Memory B cell (primary cell): Measurements from ENCODE around the gene PGM5.
A peak's percentile ranks its signal among the peaks of the same experiment; 100 is the strongest.

Experiments
- ATAC-seq: fragments of 150-1000 bp; cut with Tn5 transposase; 2 replicates; pipeline ENCODE4 v1.10.0; 2021; ENCODE audit warnings: low read depth, mild to moderate bottlenecking, moderate library complexity
- DNase-seq, 2 donors: peaks; one replicate each; pipeline ENCODE4 v3.0.0; 2022; ENCODE audit warnings: low spot score in 2 of 2
- H3K27ac Mint-ChIP-seq: one replicate; pipeline ENCODE4 v1.8.0; 2022; ENCODE audit warnings: mild to moderate bottlenecking, moderate library complexity, mixed read lengths
- H3K27me3 Mint-ChIP-seq: one replicate; pipeline ENCODE4 v1.8.0; 2022; ENCODE audit warnings: mixed read lengths
- H3K36me3 Mint-ChIP-seq: one replicate; pipeline ENCODE4 v1.8.0; 2022; ENCODE audit warnings: mild to moderate bottlenecking, mixed read lengths
- H3K4me1 Mint-ChIP-seq: one replicate; pipeline ENCODE4 v1.8.0; 2022; ENCODE audit warnings: mixed read lengths
- H3K4me3 Mint-ChIP-seq: one replicate; pipeline ENCODE4 v1.8.0; 2022; ENCODE audit warnings: mild to moderate bottlenecking, moderate library complexity, mixed read lengths
- H3K9me3 Mint-ChIP-seq: one replicate; pipeline ENCODE4 v1.8.0; 2022; ENCODE audit warnings: mixed read lengths

The PGM5 gene

DNA sequence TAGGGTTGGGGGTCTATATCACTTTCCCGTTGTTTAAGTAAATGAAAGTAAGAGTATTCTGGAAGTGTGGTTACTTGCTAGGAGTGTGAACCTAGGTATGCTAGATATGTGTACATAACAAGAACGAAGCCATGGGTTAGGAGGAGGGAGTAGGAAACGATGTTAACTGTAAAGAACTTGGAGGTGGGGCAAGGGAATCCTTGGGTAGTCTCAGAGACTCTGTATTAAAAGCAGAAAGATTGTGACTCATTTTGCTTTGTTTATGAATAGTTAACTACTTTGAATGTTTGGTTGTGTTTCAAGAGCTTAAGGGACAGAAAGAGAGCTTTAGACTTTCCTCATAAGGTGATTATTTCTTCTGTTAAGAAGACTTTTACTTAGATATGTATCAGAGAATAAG is 124.4 kb downstream of the PGM5 start:
- H3K36me3 Mint-ChIP-seq: peaks cover 4% of the 10 kb centered on the region
- peaks cover 23% of the 10 kb centered on the region for H3K27me3 Mint-ChIP-seq
- H3K4me3 Mint-ChIP-seq: no peak overlapping the region
- no peak overlapping the region for H3K27ac Mint-ChIP-seq
- peaks cover 2% of the 10 kb centered on the region for H3K4me1 Mint-ChIP-seq
- ATAC-seq: no peak
- no peak for DNase-seq
- H3K9me3 Mint-ChIP-seq: peaks cover 3% of the 10 kb centered on the region

DNA sequence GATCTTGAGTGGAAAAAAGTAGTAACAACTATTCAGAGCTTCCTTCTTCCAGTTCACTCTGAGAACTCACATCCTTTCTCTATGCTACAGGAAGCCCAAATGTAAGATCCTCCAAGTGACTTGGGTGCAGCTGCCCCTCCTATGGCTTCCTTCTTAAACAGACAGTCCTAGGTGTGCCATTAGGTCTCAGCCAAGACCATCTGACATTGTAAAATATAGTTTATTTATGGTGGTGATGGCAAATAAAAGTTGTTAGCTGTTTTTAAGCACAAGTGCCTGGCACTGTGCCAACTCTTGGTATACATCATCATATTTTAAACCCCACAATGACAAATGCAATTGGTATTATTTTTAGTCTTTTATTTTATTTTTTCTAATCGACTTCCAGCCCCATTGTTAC is 126.1 kb downstream of the PGM5 start:
- Mint-ChIP-seq H3K27me3 (peaks cover 22% of the 10 kb centered on the region), H3K36me3 (peaks cover 3% of the 10 kb centered on the region), H3K27ac (no peak overlapping the region), H3K4me1 (peaks cover 2% of the 10 kb centered on the region), H3K4me3 (no peak overlapping the region), H3K9me3 (peaks cover 8% of the 10 kb centered on the region)
- ATAC-seq: no peak
- no peak for DNase-seq

DNA sequence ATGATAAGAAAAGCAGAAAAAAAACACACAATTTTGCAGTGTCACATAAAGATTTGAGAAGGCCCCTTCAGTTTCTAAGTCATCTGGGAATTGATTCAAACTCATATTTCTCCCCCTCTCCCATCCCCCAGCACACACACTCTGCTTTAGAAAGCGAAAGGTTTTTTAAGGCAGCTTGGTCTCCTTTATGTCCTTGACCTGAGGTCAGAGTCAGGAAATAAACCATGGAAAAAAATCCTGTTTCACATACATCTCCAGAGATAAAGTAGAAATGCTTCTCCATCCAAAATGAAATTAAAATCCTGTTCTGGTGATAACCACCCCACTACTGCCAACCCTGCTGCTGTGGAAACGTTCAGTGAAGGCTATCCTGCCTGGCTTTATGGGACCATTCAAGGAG is 131.7 kb downstream of the PGM5 start:
- ATAC-seq: no peak
- Mint-ChIP-seq H3K36me3 (peaks cover 3% of the 10 kb centered on the region), H3K27me3 (peaks cover 26% of the 10 kb centered on the region), H3K9me3 (peaks cover 8% of the 10 kb centered on the region), H3K4me1 (no peaks in the 10 kb centered on the region), H3K4me3 (no peak overlapping the region), H3K27ac (no peak overlapping the region)
- DNase-seq: no peak

DNA sequence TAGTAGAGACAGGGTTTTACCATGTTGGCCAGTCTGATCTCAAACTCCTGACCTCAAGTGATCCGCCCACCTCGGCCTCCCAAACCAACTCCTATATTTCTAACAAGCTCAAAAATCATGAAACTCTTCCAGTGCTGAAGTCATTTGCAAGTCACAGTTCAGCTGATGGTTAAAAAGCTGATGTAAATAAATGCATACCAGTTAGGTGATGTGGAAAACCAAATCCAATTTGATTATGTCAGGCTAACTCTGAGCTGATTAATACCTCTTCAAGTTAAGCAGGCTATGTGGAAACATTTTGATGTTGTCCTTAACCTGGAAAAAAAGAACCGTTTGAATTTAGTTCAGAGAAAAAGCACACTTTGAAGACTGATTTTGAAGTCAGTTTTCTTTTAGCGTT is 133.2 kb downstream of the PGM5 start:
- peaks cover 24% of the 10 kb centered on the region for H3K27me3 Mint-ChIP-seq
- H3K4me3 Mint-ChIP-seq: no peak overlapping the region
- H3K36me3 Mint-ChIP-seq: peaks cover 3% of the 10 kb centered on the region
- H3K4me1 Mint-ChIP-seq: no peaks in the 10 kb centered on the region
- no peak for ATAC-seq
- H3K9me3 Mint-ChIP-seq: peaks cover 8% of the 10 kb centered on the region
- no peak for DNase-seq
- H3K27ac Mint-ChIP-seq: no peak overlapping the region

DNA sequence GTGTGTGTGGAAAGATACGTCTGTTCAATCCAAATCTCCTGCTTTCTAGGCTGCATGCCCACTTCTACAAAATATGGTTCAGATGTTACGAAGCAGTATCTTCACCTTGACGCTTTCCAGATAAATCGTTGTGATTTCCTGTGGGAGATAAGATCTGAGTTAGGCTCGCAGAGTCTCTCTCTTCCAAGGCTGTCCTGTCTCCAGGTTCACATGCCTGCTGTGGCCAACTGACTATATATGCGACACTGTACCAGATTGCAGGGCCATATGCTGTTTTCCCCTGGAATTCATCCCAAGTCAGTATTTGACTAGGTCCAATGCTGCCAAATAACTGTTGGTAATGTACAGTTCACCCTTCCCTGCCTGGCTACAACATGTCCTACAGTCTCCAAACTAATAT is 136.4 kb downstream of the PGM5 start:
- DNase-seq (no peak), ATAC-seq (no peak)
- Mint-ChIP-seq H3K36me3 (no peaks in the 10 kb centered on the region), H3K4me1 (no peaks in the 10 kb centered on the region), H3K27me3 (peaks cover 19% of the 10 kb centered on the region), H3K9me3 (no peaks in the 10 kb centered on the region), H3K4me3 (no peak overlapping the region), H3K27ac (no peak overlapping the region)

DNA sequence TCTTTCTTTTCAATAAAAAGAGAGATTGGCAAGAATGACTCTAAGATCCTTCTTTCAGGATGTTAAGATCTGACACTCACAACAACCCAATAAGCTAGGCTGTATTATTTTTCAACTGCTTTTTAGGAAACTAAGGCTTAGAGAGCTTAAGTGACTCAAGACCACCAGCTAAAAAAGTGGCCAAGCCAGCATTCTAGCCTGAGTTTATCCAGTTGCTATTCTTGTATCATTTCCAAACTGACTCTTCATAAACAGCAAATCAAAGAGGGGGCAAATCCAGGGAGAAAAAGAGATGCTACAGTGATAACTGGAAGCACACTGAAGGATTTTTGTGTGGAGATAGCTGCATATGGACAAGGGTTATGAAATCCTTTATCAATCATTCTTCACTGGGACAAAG is 137.1 kb downstream of the PGM5 start:
- ATAC-seq: no peak
- Mint-ChIP-seq H3K27me3 (peaks cover 17% of the 10 kb centered on the region), H3K4me3 (no peak overlapping the region), H3K9me3 (no peaks in the 10 kb centered on the region), H3K27ac (no peak overlapping the region), H3K36me3 (no peaks in the 10 kb centered on the region), H3K4me1 (no peaks in the 10 kb centered on the region)
- no peak for DNase-seq

DNA sequence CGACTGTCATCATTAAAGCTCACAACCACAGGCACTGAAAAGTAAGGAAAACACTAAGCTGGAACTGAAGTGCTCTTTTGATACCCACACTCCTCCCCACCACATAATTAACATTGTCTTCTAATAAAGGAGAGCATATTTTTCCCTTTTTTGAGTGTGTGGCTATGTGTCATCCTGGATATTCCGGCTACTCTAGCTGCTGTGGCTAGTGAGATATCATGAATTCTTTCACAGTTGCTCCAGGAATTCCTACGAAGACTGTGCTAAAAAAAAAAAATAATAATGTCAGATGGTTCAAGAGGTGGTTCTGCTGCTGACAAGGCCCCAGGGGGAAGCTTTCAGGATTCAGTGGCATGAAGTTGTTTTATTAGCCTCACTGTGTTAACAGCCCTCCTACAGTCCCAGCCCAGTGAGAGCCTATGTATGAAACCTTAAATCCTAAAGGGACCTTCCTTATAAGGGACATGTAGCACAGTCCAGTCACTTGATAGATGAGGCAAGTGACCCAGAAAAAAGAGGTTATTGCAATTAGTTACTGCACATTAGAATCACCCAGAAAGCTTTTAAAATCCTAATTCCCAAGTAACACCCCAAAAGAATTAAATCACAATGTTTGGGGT is 137.7 kb downstream of the PGM5 start:
- Mint-ChIP-seq H3K4me3 (no peak overlapping the region), H3K4me1 (peaks cover 2% of the 10 kb centered on the region), H3K9me3 (no peaks in the 10 kb centered on the region), H3K27ac (no peak overlapping the region), H3K36me3 (no peaks in the 10 kb centered on the region), H3K27me3 (peaks cover 13% of the 10 kb centered on the region)
- ATAC-seq: no peak
- DNase-seq: no peak

DNA sequence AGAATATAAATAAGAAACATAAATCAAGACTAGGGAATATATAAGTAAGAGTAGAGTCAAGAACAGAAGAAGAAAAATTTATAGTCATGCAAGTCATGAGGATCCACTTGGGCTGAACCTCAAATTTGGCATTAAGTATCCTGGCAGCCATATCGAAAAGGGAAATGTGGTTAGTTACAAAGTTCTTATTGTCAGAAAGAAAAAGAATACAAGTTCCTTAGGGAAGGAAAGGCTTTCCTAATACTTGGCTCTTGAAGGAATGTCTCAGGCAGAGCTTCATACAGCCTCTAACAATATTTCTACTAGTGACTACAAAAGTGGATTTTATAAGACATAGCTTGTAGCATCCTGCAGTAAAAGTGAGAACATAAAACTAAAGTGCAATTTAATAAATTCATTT is 138.8 kb downstream of the PGM5 start:
- Mint-ChIP-seq H3K4me3 (no peak overlapping the region), H3K4me1 (peaks cover 2% of the 10 kb centered on the region), H3K27me3 (peaks cover 13% of the 10 kb centered on the region), H3K27ac (no peak overlapping the region), H3K9me3 (no peaks in the 10 kb centered on the region), H3K36me3 (no peaks in the 10 kb centered on the region)
- DNase-seq (no peak), ATAC-seq (no peak)

DNA sequence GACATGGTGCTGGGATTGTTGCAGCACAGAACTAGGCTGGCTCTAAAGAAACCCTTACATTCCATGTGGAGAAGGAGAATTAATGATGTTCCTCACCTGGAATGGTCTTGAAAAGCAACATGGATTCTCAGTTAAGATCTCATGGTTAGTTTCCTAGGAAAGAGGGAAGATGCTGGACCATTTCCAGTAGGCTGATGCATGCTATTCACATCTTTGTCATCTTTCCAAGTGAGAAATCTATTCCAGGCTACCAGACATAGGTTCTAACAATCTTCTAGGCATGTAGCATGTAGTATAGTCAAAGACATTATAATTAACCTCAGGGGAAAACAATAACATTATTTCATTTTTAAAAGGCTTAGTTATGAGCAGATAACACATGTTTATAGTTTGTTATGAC is 139.9 kb downstream of the PGM5 start:
- Mint-ChIP-seq H3K27ac (no peak overlapping the region), H3K27me3 (peaks cover 13% of the 10 kb centered on the region), H3K4me1 (peaks cover 2% of the 10 kb centered on the region), H3K4me3 (no peak overlapping the region), H3K9me3 (no peaks in the 10 kb centered on the region), H3K36me3 (no peaks in the 10 kb centered on the region)
- no peak for DNase-seq
- no peak for ATAC-seq

DNA sequence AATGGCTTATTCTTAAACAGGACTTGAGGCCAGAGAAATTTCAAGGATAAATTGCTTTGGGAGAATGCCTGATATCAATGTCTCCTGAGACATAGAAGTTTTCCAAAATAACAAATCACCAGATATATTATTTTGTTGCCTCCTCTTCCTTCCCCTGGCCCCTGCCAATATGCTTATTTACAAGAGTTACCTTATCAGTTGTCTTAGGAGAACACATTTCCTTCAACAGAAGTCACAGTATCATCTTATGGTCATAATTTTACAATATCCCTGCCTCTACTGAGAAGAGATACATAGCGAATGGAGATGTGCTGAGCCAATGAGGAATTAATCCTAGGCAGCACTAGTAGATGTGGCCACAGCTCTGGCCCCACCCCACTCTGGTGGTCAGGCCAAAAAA is 141.2 kb downstream of the PGM5 start:
- no peak for DNase-seq
- no peak overlapping the region for H3K4me3 Mint-ChIP-seq

DNA sequence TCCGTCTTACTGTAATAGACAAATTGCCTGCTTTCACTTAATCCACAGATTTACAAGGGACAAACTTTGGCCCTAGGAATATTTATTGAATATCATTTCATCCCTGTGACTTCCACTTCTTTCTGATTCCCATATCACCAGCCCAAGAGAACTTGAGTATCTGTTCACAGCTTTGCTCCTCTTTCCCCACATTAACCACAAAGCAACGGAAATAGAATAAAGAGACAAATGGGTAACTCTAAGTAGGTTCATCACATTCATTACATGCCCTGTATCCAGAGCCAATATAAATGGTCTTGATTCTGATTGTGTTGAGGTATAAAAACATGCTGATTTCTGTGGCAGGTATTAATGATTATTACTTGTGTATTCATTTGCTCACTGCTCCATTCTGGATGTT is 142.4 kb downstream of the PGM5 start:
- no peak overlapping the region for H3K27ac Mint-ChIP-seq

More for the DNA sequence above, 141.2 kb downstream of the PGM5 start:
- Mint-ChIP-seq H3K27me3 (peaks cover 11% of the 10 kb centered on the region), H3K9me3 (no peaks in the 10 kb centered on the region), H3K27ac (no peak overlapping the region), H3K4me1 (peaks cover 2% of the 10 kb centered on the region), H3K36me3 (no peaks in the 10 kb centered on the region)
- no peak for ATAC-seq

DNA sequence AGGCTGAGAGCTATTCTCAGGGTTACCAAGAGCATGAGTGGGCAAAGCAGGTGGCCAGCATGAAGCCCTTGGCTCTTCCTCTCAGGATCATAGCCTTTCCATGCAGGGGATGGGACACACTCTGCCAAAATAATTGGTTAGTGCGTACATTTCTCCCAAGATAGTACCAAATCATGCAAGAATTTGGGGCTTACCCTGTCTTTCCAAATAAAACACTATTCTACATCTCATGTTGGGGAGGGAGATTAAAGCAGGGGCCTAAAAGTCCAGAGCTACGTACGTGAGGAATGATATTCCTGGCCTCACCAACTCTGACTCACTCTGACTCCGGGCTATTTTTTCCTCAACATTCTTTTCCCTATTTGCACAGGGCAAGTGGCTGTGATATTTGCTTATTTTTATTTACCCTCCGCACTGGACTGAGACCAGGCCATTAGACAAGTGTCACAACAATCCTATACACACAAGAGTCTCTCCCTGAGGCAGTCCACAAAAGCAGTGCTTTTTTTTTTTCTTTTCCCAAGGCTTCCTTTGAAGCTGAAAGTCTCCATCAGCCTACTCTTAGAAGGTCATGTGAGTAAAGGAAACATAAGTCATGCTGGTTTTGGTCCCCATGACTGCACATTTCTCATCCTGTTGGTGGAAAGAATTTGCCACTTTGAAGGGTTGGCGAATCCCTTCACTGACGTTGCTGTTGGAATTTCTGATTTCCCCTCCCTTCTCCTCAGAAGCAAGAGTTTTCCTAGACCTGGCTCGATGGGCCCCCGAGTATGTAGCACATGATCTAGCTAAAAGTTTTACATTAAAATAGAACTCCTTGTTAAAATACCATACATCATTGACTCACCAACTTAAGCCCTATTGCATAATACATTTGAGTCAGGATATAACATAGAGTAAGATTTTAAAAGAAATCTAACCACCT is 144.3 kb downstream of the PGM5 start:
- no peak for ATAC-seq
- no peaks in the 10 kb centered on the region for H3K36me3 Mint-ChIP-seq
- no peak overlapping the region for H3K4me3 Mint-ChIP-seq
- peaks cover 2% of the 10 kb centered on the region for H3K4me1 Mint-ChIP-seq
- no peak for DNase-seq
- H3K27ac Mint-ChIP-seq: no peak overlapping the region
- no peaks in the 10 kb centered on the region for H3K9me3 Mint-ChIP-seq
- H3K27me3 Mint-ChIP-seq: peaks cover 8% of the 10 kb centered on the region

More for the DNA sequence above, 142.4 kb downstream of the PGM5 start:
- Mint-ChIP-seq H3K9me3 (no peaks in the 10 kb centered on the region), H3K36me3 (no peaks in the 10 kb centered on the region), H3K4me1 (peaks cover 2% of the 10 kb centered on the region), H3K27me3 (peaks cover 7% of the 10 kb centered on the region), H3K4me3 (no peak overlapping the region)
- ATAC-seq (no peak), DNase-seq (no peak)

DNA sequence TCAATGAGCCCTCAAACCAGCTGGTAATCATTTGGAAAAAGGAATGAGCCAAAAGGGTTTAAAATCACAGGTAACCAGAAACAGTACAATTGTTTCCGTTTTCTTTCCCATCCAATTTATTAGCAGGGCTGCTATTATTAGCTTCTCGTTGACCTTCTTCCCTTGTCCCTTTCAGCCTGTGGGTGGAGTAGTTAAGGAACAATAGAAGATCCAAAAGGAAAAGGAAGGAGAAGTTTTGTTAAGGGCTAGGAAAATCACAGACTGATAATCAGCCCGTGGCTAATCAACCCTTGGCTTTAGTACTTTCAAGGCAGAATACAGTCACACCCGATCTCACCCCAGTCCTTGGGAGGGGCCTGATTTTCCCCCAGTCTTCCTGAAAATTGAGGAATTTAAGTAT is 145.9 kb downstream of the PGM5 start:
- peaks cover 9% of the 10 kb centered on the region for H3K4me1 Mint-ChIP-seq
- no peaks in the 10 kb centered on the region for H3K36me3 Mint-ChIP-seq
- H3K27ac Mint-ChIP-seq: no peak overlapping the region
- H3K4me3 Mint-ChIP-seq: no peak overlapping the region
- ATAC-seq: no peak
- H3K27me3 Mint-ChIP-seq: peaks cover 8% of the 10 kb centered on the region
- no peak for DNase-seq
- no peaks in the 10 kb centered on the region for H3K9me3 Mint-ChIP-seq

DNA sequence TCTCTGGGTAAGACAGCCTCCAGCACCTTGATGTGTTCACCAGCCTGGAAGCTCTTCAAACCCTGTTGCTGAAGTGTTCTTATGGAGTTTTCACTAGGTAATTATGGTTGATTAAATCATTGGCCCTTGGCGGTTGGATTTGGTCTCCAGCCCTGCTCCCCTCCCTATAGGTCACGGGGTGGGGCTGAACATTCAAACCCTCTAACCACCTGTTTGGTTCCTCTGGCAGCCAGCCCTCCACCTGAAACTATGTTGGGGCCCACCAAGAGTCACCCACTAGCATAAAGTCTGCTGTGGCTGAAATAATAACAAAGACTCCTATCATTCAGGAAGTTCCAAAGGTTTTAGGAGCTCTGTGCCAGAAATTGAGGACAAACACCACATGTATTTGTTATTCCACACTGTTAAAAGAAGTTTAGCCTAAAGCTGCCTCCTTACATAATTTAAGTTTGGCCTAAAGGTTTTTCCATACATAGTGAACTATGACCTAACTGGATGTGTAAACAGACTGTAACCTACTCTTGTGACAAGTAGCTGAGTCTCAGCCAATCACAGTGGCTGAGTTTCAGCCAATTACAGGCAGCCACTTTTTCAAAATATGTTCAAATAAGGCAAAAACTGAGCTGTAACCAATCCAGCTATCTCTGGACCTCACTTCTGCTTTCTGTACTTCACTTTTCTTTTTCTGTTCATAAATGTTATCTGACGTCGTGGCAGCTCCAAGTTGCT is 149.4 kb downstream of the PGM5 start:
- no peaks in the 10 kb centered on the region for H3K36me3 Mint-ChIP-seq
- peak overlapping the region; percentile 51 for H3K27ac Mint-ChIP-seq
- no peak for DNase-seq
- ATAC-seq: peak; percentile 85
- peaks cover 5% of the 10 kb centered on the region for H3K27me3 Mint-ChIP-seq
- H3K9me3 Mint-ChIP-seq: no peaks in the 10 kb centered on the region
- peaks cover 9% of the 10 kb centered on the region for H3K4me1 Mint-ChIP-seq
- H3K4me3 Mint-ChIP-seq: no peak overlapping the region
